Measurements from ENCODE around the gene AHRR. TPM values are rescaled to one million over a fixed set of nuclear protein-coding genes. Genes with fewer than 3 reads are reported as not detected.

Gene AHRR
- total RNA-seq, 1 experiment from 2014 or later: 2.2 TPM

DNA sequence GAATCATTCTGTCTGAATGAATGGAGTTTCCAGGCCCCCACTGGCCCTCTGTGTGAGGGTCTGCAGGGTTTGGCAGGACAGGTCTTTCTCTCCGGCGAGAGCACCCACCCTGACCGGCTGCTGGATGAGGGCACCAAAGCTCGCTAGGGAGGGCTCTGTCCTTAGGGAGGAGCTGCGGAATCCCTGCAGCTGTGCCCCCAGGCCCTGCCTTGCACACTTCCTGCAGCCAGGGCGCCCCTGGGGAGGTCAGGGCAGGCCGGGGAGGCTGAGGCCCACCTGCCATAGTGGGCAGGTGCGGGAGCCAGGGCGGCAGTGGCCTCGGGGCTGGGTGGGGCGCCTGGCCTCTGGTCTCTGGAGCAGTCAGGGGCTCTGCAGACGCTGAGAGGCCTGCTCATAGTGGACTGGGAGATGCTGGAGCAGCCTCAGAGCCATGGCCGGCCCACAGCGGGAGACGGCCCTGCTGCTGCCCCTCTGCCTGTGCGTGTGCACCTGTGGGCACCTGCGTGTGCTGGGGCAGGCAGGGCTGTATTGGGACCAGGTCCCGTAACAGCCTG, 157.5 kb downstream of the AHRR start:
- no peak for DNase-seq
- Histone ChIP-seq H2AFZ (ENCODE audit: low read length) (no peak overlapping the region), H2BK120ac (ENCODE audit: low read depth, low read length, poor library complexity, severe bottlenecking) (no peak overlapping the region), H3K4ac (ENCODE audit: low read depth, low read length) (no peak overlapping the region), H2BK15ac (ENCODE audit: low read depth, low read length) (no peak overlapping the region), H3K9me3 (ENCODE audit: control insufficient read depth, low read depth, low read length) (no peaks in the 10 kb centered on the region), H2AK5ac (ENCODE audit: insufficient read length, low read length) (no peak overlapping the region), H3K18ac (ENCODE audit: insufficient read length, low read depth, low read length) (no peak overlapping the region), H3K79me1 (ENCODE audit: insufficient read depth, low read depth, low read length, poor library complexity, severe bottlenecking) (no peaks in the 10 kb centered on the region), H4K20me1 (ENCODE audit: control insufficient read depth, insufficient read depth, insufficient read length) (no peaks in the 10 kb centered on the region), H3K79me2 (ENCODE audit: insufficient read depth, low read length) (no peaks in the 10 kb centered on the region), H3K23ac (ENCODE audit: insufficient read length, low read depth, low read length) (no peak overlapping the region), H3T11ph (ENCODE audit: low read length) (no peak overlapping the region), H3K9ac (ENCODE audit: extremely low read depth, insufficient read length, low read length) (no peak overlapping the region), H2BK20ac (ENCODE audit: low read depth, low read length, poor library complexity, severe bottlenecking) (no peak overlapping the region), H3K4me2 (ENCODE audit: insufficient read depth, insufficient read length, low read length) (no peak overlapping the region), H3K4me1 (ENCODE audit: insufficient read depth, low read length) (no peaks in the 10 kb centered on the region), H4K8ac (replicated peaks; ENCODE audit: insufficient read length, low read depth, low read length) (no peak overlapping the region), H2BK12ac (ENCODE audit: insufficient read length, low read depth, low read length) (no peak overlapping the region), H3K27me3 (ENCODE audit: insufficient read depth, low read length) (peaks cover 21% of the 10 kb centered on the region; the same call in 1 of the 2 replicates), H3K23me2 (ENCODE audit: insufficient read length, low read depth, low read length, poor library complexity, severe bottlenecking) (peaks cover 3% of the 10 kb centered on the region), H4K91ac (ENCODE audit: insufficient read length, low read depth, low read length) (no peak overlapping the region), H2BK5ac (ENCODE audit: insufficient read length, low read length) (no peak overlapping the region), H3K27ac (ENCODE audit: insufficient read length, low read depth, low read length) (no peak overlapping the region), H3K14ac (ENCODE audit: insufficient read depth, low read length) (no peak overlapping the region), H4K5ac (ENCODE audit: insufficient read length, low read depth, low read length) (no peak overlapping the region), H3K56ac (ENCODE audit: insufficient read length, low read depth, low read length) (no peak overlapping the region)
- H3K27me3 Mint-ChIP-seq (ENCODE audit: low read depth): peaks cover 41% of the 10 kb centered on the region
- no CpG with 5 or more reads among the region's 18 CpGs for WGBS (ENCODE audit: extremely low coverage, insufficient read length, low lambda C conversion rate)
- TF ChIP-seq CTCF (conservative IDR thresholded peaks at IDR 0.05): no peak
- no peaks in the 10 kb centered on the region for H3K36me3 Mint-ChIP-seq (ENCODE audit: insufficient read depth in 1 of 3, low read depth in 3 of 3)
- H3K4me3 Mint-ChIP-seq: no peak overlapping the region
- no peak overlapping the region for H3K27ac Mint-ChIP-seq
- peaks cover 0 to 4% of the 10 kb centered on the region in 2 experiments; a peak in 1 of 4 replicates for H3K4me1 Mint-ChIP-seq
- no peaks in the 10 kb centered on the region for H3K9me3 Mint-ChIP-seq
